Measurements from ENCODE around the gene USP6NL. TPM values are rescaled to one million over a fixed set of nuclear protein-coding genes. Genes with fewer than 3 reads are reported as not detected.

The USP6NL gene
- total RNA-seq, 4 donors from 2014 or later, result 3.8 to 21.9 (median 17.0) TPM

- Histone ChIP-seq H3K27ac (no peak overlapping the region), H3K4me1 (no peaks in the 10 kb centered on the region), H3K36me3 (no peaks in the 10 kb centered on the region), H3K9me3 (no peaks in the 10 kb centered on the region), H3K4me3 (no peak overlapping the region), H3K27me3 (no peaks in the 10 kb centered on the region)
- TF ChIP-seq POLR2A (IDR thresholded peaks at IDR 0.05), result no peak
- intact Hi-C loops (cut with DNase I; ENCODE audit: low total_unique reads), result no loop called here
- no peak for DNase-seq
Measured at GRCh38 chr10:11557967-11558366, 53.5 kb downstream of the USP6NL start.

DNA sequence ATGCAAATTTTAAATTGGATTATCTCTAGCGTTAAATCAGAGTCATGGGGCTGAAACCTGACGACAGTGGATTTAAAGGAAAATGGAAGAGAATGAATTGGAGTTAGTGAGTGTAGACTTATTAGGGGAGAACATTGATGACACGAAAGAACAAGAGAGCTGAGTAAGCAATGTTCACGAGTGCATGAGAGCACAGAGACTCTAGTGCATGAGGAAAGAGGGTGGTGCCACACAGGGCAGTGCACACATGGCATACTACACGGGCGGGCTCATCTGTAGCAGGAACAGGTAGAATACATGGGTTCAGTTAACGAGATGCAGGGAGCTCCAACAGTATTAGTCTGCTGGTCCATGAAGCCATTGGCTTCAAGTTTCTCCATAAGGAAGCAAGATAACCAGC lies 53.9 kb downstream of the USP6NL start:
- Histone ChIP-seq H3K4me3 (no peak overlapping the region), H3K27me3 (no peaks in the 10 kb centered on the region), H3K9me3 (no peaks in the 10 kb centered on the region), H3K36me3 (no peaks in the 10 kb centered on the region), H3K4me1 (no peaks in the 10 kb centered on the region), H3K27ac (no peak overlapping the region)
- no peak for DNase-seq
- intact Hi-C loops (cut with DNase I; ENCODE audit: low total_unique reads), result no loop called here
- TF ChIP-seq, protein P1, sequence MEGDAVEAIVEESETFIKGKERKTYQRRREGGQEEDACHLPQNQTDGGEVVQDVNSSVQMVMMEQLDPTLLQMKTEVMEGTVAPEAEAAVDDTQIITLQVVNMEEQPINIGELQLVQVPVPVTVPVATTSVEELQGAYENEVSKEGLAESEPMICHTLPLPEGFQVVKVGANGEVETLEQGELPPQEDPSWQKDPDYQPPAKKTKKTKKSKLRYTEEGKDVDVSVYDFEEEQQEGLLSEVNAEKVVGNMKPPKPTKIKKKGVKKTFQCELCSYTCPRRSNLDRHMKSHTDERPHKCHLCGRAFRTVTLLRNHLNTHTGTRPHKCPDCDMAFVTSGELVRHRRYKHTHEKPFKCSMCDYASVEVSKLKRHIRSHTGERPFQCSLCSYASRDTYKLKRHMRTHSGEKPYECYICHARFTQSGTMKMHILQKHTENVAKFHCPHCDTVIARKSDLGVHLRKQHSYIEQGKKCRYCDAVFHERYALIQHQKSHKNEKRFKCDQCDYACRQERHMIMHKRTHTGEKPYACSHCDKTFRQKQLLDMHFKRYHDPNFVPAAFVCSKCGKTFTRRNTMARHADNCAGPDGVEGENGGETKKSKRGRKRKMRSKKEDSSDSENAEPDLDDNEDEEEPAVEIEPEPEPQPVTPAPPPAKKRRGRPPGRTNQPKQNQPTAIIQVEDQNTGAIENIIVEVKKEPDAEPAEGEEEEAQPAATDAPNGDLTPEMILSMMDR (IDR thresholded peaks at IDR 0.05), result no peak
- no peak for TF ChIP-seq POLR2A (IDR thresholded peaks at IDR 0.05)

GRCh38 chr10:11555556-11555955 lies 55.9 kb downstream of the USP6NL start:
- intact Hi-C loops (cut with DNase I; ENCODE audit: low total_unique reads), result no loop called here
- Histone ChIP-seq H3K4me1 (no peaks in the 10 kb centered on the region), H3K36me3 (no peaks in the 10 kb centered on the region)

GRCh38 chr10:11553773-11554381 lies 57.6 kb downstream of the USP6NL start:
- no peak overlapping the region for H3K27ac ChIP-seq
- H3K36me3 ChIP-seq, result no peaks in the 10 kb centered on the region
- intact Hi-C loops (cut with DNase I; ENCODE audit: low total_unique reads), result no loop called here
- H3K4me3 ChIP-seq, result no peak overlapping the region
- TF ChIP-seq, protein P1 (IDR thresholded peaks at IDR 0.05), result no peak
- TF ChIP-seq POLR2A (IDR thresholded peaks at IDR 0.05), result no peak
- DNase-seq, result no peak
- no peaks in the 10 kb centered on the region for H3K4me1 ChIP-seq
- no peaks in the 10 kb centered on the region for H3K27me3 ChIP-seq
- H3K9me3 ChIP-seq, result no peaks in the 10 kb centered on the region

More at GRCh38 chr10:11555556-11555955, 55.9 kb downstream of the USP6NL start:
- Histone ChIP-seq H3K27ac (no peak overlapping the region), H3K9me3 (no peaks in the 10 kb centered on the region), H3K4me3 (no peak overlapping the region), H3K27me3 (no peaks in the 10 kb centered on the region)
- TF ChIP-seq, protein P1 (IDR thresholded peaks at IDR 0.05), result no peak
- DNase-seq, result no peak

DNA sequence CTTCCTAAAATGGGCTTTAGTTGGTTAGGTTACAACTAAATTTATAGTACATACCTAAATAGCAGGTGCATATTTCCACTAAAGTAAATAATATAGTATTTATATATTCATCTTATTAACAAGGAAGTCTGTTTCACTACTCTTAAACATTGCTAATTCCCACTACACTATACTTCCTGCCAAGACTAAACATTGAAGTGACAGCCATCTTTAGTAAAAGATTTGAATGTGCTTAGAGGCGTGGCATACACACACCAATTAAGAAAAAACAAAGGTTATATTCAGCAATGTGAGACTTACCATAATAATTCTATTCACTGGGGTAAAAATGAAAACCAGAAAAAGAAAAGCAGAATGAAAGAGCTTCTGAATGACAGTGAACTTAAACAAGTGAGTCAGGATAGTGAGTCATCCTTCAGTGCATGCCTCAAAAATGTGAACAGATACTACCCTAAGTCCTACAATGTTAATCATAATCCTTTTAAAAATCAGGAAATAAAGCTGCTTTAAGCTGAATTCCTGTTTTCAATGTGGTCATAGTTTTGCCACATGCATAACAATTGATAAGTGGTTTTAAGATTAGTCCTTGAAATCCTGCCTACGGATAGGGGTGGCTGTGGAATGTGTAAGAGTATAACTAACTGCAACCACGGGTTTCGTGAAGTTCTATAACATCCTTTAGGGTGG lies 59.4 kb downstream of the USP6NL start:
- Histone ChIP-seq H3K9me3 (no peaks in the 10 kb centered on the region), H3K27me3 (no peaks in the 10 kb centered on the region), H3K4me3 (no peak overlapping the region), H3K4me1 (no peaks in the 10 kb centered on the region), H3K36me3 (no peaks in the 10 kb centered on the region), H3K27ac (no peak overlapping the region)
- intact Hi-C loops (cut with DNase I; ENCODE audit: low total_unique reads), result no loop called here
- TF ChIP-seq POLR2A (IDR thresholded peaks at IDR 0.05), result no peak
- TF ChIP-seq, protein P1 (IDR thresholded peaks at IDR 0.05), result no peak
- DNase-seq, result no peak

All from uterus (tissue), 4 donors.